Tracheal epithelial cell (primary cell): ENCODE measurements around the gene SPATA31A1. TPM values are rescaled to one million over a fixed set of nuclear protein-coding genes. Genes with fewer than 3 reads are reported as not detected.

ENCODE experiments used
- total RNA-seq: library from RNA; depleted of rRNA; stranded (reverse); fragments of >200 nt; gene quantifications from 2 replicates; pipeline ENCODE4 v1.2.1, GENCODE V29; 2014

SPATA31A1 gene
- not detected in 2 replicates for total RNA-seq

DNA sequence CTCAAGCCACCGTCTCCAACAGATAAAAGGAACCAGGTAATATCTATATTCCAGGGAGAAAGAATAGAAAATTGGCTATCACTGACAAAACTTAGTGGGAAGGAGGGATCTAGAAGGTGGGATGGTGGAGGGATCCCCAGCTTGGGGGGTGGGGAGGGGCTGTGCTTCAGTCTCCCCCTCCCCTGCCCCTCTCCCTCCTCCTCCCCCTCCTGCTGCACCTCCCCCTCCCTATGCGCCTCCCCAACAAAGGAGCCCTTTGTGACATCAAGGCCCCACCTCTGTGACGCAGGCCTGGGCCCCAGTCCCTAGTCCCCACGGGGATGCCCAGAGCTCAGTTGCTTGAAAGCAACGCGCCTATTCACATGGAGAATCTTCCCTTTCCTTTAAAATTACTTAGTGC lies at the start of gene SPATA31A1:
SPATA31A1 (plus strand) TSS at position 301 of the 400 bp plus-strand sequence; CDS start at position 363, 62 bp downstream.

Other genes starting within 250 kb of the SPATA31A1 start
- 7.0 and 12.6 TPM in 2 replicates for gene CNTNAP3, start 67.5 kb upstream of the SPATA31A1 start, total RNA-seq